ENCODE data around the gene BBX. TPM values are rescaled to one million over a fixed set of nuclear protein-coding genes. Genes with fewer than 3 reads are reported as not detected.

The BBX gene
- total and polyA plus RNA-seq, 2 of the 4 experiments (the other 2 are of a cell fraction): 13.6 to 107 TPM

DNA sequence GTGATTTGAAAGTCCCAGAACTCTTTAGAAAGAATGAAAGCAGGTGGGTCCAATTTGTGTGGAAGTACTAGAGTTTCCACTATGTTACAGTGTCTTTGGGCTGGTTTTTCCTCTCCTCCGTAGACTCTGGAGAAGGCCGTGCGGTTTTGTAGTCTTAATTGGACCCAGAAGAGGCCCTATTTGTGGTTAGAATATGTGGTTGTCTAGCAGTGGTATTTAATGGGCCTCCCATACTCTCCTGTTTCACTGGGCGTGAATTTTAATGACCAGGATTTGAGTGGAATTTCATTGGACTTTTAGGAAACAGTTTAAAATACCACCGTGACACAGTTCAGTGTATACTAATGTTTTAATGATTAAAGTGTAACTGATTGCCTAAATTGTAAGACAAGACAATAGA lies 182.3 kb downstream of the BBX start:
- Histone ChIP-seq H2AFZ (replicated peaks; ENCODE audit: low read length, poor library complexity) (no peak overlapping the region), H3K4me2 (ENCODE audit: low read depth, low read length) (no peak overlapping the region), H4K20me1 (ENCODE audit: insufficient read depth, low read length) (no peaks in the 10 kb centered on the region), H2AK9ac (replicated peaks; ENCODE audit: low read depth, low read length, poor library complexity) (no peak overlapping the region), H2BK15ac (ENCODE audit: low read depth, low read length) (no peak overlapping the region), H3K27ac (ENCODE audit: insufficient read depth, low read length) (no peak overlapping the region), H2BK120ac (ENCODE audit: low read depth, low read length) (no peak overlapping the region), H3K14ac (replicated peaks; ENCODE audit: low read depth, low read length) (no peak overlapping the region), H3K23ac (ENCODE audit: low read depth, low read length) (no peak overlapping the region), H3K9me3 (ENCODE audit: control insufficient read depth, insufficient read depth, low read length) (no peaks in the 10 kb centered on the region), H3K4me1 (ENCODE audit: control insufficient read depth, insufficient read depth, low read length) (no peaks in the 10 kb centered on the region; the same call in 1 of the 2 replicates), H3K36me3 (ENCODE audit: control insufficient read depth, insufficient read depth, low read length) (no peaks in the 10 kb centered on the region), H4K5ac (ENCODE audit: low read depth, low read length) (no peak overlapping the region), H4K91ac (ENCODE audit: insufficient read depth, low read depth, low read length) (no peak overlapping the region), H3K18ac (ENCODE audit: low read depth, low read length) (no peak overlapping the region), H2BK5ac (ENCODE audit: low read depth, low read length, poor library complexity, severe bottlenecking) (no peak overlapping the region), H3K4me3 (ENCODE audit: insufficient read depth, low read depth, low read length) (no peak overlapping the region), H3K27me3 (ENCODE audit: control insufficient read depth, insufficient read depth, low read length) (no peaks in the 10 kb centered on the region), H3K56ac (ENCODE audit: extremely low read depth, insufficient read depth, low read length) (no peak overlapping the region), H3K79me1 (ENCODE audit: low read depth in 1 of 2, low read length in 2 of 2) (peaks cover 7 to 8% of the 10 kb centered on the region in 2 experiments; a peak in 2 of 4 replicates), H4K8ac (ENCODE audit: low read depth in 2 of 2, low read length in 2 of 2) (no peak overlapping the region), H2AK5ac (ENCODE audit: low read depth, low read length) (no peak overlapping the region), H3K4ac (ENCODE audit: low read depth, low read length) (no peak overlapping the region), H3K9ac (ENCODE audit: low read depth, low read length) (no peak overlapping the region), H2BK20ac (ENCODE audit: low read depth, low read length) (no peak overlapping the region), H3K9me1 (ENCODE audit: insufficient read depth, low read length) (no peaks in the 10 kb centered on the region; the same call in 1 of the 2 replicates)
- no peak for TF ChIP-seq RAD21 (IDR thresholded peaks at IDR 0.05; ENCODE audit: low read length)
- TF ChIP-seq MAZ (IDR thresholded peaks at IDR 0.05; ENCODE audit: borderline replicate concordance, low read depth, low read length): no peak
- TF ChIP-seq RFX5 (IDR thresholded peaks at IDR 0.05; ENCODE audit: low read depth, low read length): no peak
- no peak for TF ChIP-seq BHLHE40 (IDR thresholded peaks at IDR 0.05; ENCODE audit: low read depth, low read length)
- no peak for TF ChIP-seq CEBPB (IDR thresholded peaks at IDR 0.05; ENCODE audit: low read depth, low read length)
- TF ChIP-seq RCOR1 (IDR thresholded peaks at IDR 0.05; ENCODE audit: insufficient replicate concordance, low read length): no peak
- TF ChIP-seq NFE2L2 (IDR thresholded peaks at IDR 0.05; ENCODE audit: low read depth, low read length): no peak
- TF ChIP-seq FOS (IDR thresholded peaks at IDR 0.05; ENCODE audit: low read depth, low read length): no peak
- TF ChIP-seq, protein P1, sequence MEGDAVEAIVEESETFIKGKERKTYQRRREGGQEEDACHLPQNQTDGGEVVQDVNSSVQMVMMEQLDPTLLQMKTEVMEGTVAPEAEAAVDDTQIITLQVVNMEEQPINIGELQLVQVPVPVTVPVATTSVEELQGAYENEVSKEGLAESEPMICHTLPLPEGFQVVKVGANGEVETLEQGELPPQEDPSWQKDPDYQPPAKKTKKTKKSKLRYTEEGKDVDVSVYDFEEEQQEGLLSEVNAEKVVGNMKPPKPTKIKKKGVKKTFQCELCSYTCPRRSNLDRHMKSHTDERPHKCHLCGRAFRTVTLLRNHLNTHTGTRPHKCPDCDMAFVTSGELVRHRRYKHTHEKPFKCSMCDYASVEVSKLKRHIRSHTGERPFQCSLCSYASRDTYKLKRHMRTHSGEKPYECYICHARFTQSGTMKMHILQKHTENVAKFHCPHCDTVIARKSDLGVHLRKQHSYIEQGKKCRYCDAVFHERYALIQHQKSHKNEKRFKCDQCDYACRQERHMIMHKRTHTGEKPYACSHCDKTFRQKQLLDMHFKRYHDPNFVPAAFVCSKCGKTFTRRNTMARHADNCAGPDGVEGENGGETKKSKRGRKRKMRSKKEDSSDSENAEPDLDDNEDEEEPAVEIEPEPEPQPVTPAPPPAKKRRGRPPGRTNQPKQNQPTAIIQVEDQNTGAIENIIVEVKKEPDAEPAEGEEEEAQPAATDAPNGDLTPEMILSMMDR (conservative IDR thresholded peaks at IDR 0.05; ENCODE audit: low read depth, low read length): no peak
- TF ChIP-seq MXI1 (IDR thresholded peaks at IDR 0.05; ENCODE audit: borderline replicate concordance, low read depth, low read length): no peak
- no peak for TF ChIP-seq USF2 (IDR thresholded peaks at IDR 0.05; ENCODE audit: low read depth, low read length)
- no peak for TF ChIP-seq POLR2A (IDR thresholded peaks at IDR 0.05; ENCODE audit: low read depth, low read length)
- TF ChIP-seq CHD1 (IDR thresholded peaks at IDR 0.05; ENCODE audit: low read depth, low read length): no peak
- no peak for TF ChIP-seq MAFK (IDR thresholded peaks at IDR 0.05; ENCODE audit: low read depth, low read length)
- no peak for TF ChIP-seq SMC3 (IDR thresholded peaks at IDR 0.05; ENCODE audit: low read depth, low read length)
- TF ChIP-seq ELK1 (IDR thresholded peaks at IDR 0.05; ENCODE audit: borderline replicate concordance, low read depth, low read length): no peak
- in situ Hi-C loops (cut with MboI; ENCODE audit: low sequenced_read_pairs) (no loop called here), intact Hi-C loops (cut with micrococcal nuclease) (no loop called here), dilution Hi-C loops (cut with HindIII; ENCODE audit: low sequenced_read_pairs, unreplicated experiment) (no loop called here)
- ChIA-PET CTCF (no interaction called here), POLR2A (ENCODE audit: unreplicated experiment) (no interaction called here)
- ATAC-seq (ENCODE audit: low read depth): no peak
- no CpG with 5 or more reads among the region's 5 CpGs for WGBS, 2 experiments (ENCODE audit: extremely low coverage in 2 of 2, insufficient read length in 1 of 2)
- no TSS peak for BruUV-seq (replicated peaks)
- DNase-seq: no peak

Measured in IMR-90 (cell line).